ENCODE results near the gene PLCL2. TPM values are rescaled to one million over a fixed set of nuclear protein-coding genes. Genes with fewer than 3 reads are reported as not detected.

PLCL2 gene
- total and polyA plus RNA-seq, 8 donors = 1.8 to 12.1 (median 7.4) TPM

DNA sequence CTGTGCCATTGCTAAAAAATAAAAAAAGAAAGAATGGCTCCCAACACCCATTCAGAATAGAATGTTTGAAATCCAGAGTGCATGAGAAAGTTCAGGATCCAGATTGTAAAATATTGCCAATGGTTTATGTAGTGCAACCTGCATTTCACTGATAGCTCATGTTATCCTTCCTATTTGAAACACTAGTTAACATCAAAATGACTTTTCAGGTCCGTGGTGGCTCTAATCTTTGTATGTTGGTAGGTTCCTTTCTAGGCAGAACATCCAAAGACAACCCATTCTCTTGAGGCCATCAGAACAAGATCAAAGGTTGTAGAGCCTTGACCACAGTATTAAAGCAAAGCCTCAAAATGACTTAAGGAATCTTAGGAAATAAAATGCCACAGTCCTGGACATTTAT, 51.0 kb downstream of the PLCL2 start:
- ATAC-seq = no peak
- no peaks in the 10 kb centered on the region for H3K36me3 ChIP-seq
- FAIRE-seq = no peak
- H3K9me3 ChIP-seq = no peaks in the 10 kb centered on the region
- 60 to 67% methylated on average over 1 of the region's 1 CpG for WGBS, 2 donors
- DNase-seq = no peak
- intact Hi-C loops (cut with DNase I) = no loop called here
- peaks cover 0 to 7% (median 6%) of the 10 kb centered on the region in 3 donors for H3K4me1 ChIP-seq
- TF ChIP-seq, protein P1, sequence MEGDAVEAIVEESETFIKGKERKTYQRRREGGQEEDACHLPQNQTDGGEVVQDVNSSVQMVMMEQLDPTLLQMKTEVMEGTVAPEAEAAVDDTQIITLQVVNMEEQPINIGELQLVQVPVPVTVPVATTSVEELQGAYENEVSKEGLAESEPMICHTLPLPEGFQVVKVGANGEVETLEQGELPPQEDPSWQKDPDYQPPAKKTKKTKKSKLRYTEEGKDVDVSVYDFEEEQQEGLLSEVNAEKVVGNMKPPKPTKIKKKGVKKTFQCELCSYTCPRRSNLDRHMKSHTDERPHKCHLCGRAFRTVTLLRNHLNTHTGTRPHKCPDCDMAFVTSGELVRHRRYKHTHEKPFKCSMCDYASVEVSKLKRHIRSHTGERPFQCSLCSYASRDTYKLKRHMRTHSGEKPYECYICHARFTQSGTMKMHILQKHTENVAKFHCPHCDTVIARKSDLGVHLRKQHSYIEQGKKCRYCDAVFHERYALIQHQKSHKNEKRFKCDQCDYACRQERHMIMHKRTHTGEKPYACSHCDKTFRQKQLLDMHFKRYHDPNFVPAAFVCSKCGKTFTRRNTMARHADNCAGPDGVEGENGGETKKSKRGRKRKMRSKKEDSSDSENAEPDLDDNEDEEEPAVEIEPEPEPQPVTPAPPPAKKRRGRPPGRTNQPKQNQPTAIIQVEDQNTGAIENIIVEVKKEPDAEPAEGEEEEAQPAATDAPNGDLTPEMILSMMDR (IDR thresholded peaks at IDR 0.05) = no peak
- H3K4me3 ChIP-seq = no peak overlapping the region
- H3K27ac ChIP-seq = no peak overlapping the region
- no peaks in the 10 kb centered on the region for H3K27me3 ChIP-seq

DNA sequence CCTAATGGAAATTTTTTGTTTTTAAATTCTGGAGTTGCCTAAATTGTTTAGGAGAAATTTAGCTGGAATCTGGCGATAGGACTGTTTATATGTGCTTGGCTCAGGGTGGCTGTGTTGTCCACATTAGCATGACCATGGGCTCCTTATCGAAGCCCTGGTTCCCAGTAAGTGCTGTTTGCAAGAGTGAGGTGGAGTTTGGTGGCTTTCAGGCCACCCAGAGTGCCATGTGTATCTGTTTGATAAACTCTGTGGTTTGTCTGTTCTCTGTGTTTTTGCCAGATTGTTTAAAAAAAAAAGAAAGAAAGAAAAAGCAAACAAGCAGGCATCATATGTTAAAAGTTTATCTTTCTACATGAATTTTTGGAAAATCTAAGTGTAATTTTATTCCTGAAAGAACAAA, 51.5 kb downstream of the PLCL2 start:
- no peaks in the 10 kb centered on the region for H3K9me3 ChIP-seq
- no peak for DNase-seq
- intact Hi-C loops (cut with DNase I) = no loop called here
- no peak overlapping the region for H3K27ac ChIP-seq
- WGBS, 2 donors = 40 to 55% methylated on average over 2 of the region's 2 CpGs
- ATAC-seq = peak in 3 of 4 donors; percentile 44 to 67 (median 51)
- peaks cover 0 to 7% (median 6%) of the 10 kb centered on the region in 3 donors for H3K4me1 ChIP-seq
- H3K4me3 ChIP-seq = no peak overlapping the region
- H3K36me3 ChIP-seq = no peaks in the 10 kb centered on the region
- no peak for FAIRE-seq
- TF ChIP-seq, protein P1 (IDR thresholded peaks at IDR 0.05) = no peak
- H3K27me3 ChIP-seq = no peaks in the 10 kb centered on the region

DNA sequence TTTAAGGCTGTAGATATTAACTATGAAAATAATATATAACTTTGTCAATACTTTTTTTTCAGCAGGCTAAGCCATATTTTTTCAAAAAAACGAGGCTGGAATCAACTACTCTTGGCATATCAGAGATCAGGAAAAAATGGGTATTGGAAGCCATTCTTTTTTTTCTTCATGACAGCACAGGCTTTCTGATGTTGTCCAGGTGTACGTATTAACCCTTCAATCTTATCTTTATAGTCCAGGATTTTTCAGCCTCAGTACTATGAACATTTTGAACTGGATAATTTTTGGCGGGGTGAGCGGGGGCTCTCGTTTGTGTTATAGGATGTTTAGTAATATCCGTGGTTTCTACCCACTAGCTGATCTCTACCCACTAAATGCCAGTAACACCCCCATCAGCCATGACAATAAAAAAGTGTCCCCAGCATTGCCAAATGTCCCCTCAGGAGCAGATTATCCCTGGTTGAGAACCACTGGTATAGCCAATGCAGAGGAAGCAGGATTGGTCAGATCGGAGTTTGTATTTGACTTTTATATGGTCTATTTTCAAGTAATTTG, 52.0 kb downstream of the PLCL2 start:
- ATAC-seq (no peak), FAIRE-seq (no peak), DNase-seq (no peak)
- Histone ChIP-seq H3K4me3 (no peak overlapping the region), H3K27ac (no peak overlapping the region), H3K36me3 (no peaks in the 10 kb centered on the region), H3K9me3 (no peaks in the 10 kb centered on the region), H3K27me3 (no peaks in the 10 kb centered on the region), H3K4me1 (peaks cover 0 to 7% (median 6%) of the 10 kb centered on the region in 3 donors)
- intact Hi-C loops (cut with DNase I) = no loop called here
- WGBS, 2 donors = 84 to 85% methylated on average over 7 of the region's 7 CpGs
- TF ChIP-seq, protein P1 (IDR thresholded peaks at IDR 0.05) = no peak

DNA sequence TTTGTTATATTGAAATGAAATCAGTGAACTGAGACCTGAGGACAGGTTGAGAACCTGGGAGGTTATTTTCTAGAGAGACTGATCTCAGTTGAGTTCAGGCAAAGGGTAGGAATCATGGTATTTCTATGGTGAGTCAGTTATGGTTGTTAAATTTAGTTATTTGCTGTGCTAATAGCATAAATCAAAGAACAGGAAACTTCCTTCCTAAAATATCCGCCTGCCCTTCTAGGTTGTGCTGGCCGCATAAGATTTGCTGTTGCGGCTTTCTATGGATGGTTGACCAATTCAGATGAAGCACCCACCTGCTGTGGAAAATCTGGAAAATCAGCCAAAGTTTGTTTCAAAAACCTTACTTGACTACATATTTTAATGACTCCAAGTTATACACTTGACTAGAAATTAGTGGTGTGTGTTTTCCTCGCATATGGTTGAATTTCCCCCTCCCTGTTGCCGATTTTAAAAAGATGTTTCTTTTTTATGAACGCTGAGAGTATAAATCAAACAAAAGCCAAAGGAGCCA, 52.6 kb downstream of the PLCL2 start:
- intact Hi-C loops (cut with DNase I) = no loop called here
- Histone ChIP-seq H3K27me3 (no peaks in the 10 kb centered on the region), H3K36me3 (no peaks in the 10 kb centered on the region), H3K9me3 (no peaks in the 10 kb centered on the region), H3K27ac (no peak overlapping the region), H3K4me1 (peaks cover 0 to 7% (median 6%) of the 10 kb centered on the region in 3 donors), H3K4me3 (no peak overlapping the region)
- TF ChIP-seq, protein P1 (IDR thresholded peaks at IDR 0.05) = no peak
- DNase-seq (no peak), ATAC-seq (peak in 2 of 4 donors; percentile 19 to 32), FAIRE-seq (no peak)
- WGBS, 2 donors = 89 to 90% methylated on average over 6 of the region's 6 CpGs
